Heart left ventricle (tissue), 16 donors: ENCODE results near the gene USP14. TPM values are rescaled to one million over a fixed set of nuclear protein-coding genes. Genes with fewer than 3 reads are reported as not detected.
A peak's percentile ranks its signal among the peaks of the same experiment; 100 is the strongest.

Experiments used
- ATAC-seq, 4 donors: fragments of 200-7000 bp; cut with Tn5 transposase; one replicate each; pipeline ENCODE4 v1.9.1; 2020 to 2022; ENCODE audit warnings: moderate library complexity in 4 of 4, mild to moderate bottlenecking in 3 of 4, moderate number of reproducible peaks in 1 of 4
- DNase-seq, 5 donors: peaks; one replicate each; pipeline ENCODE4 v3.0.0-alpha.2; 2020
- H3K27ac ChIP-seq, 12 donors: fragments of 200-600 bp; sonication (generic) in 4 of 12; one replicate each; pipeline versions ENCODE4 v1.5.0 to v1.8.0; 2016 to 2022; ENCODE audit warnings: mild to moderate bottlenecking in 2 of 12
- H3K27me3 ChIP-seq, 9 donors: fragments of 200-600 bp; sonication (generic) in 2 of 9; one replicate each; pipeline versions ENCODE4 v1.5.1 to v1.8.0; 2016 to 2022; ENCODE audit warnings: mild to moderate bottlenecking in 3 of 9
- H3K36me3 ChIP-seq, 9 donors: fragments of 200-600 bp; sonication (generic) in 2 of 9; one replicate each; pipeline versions ENCODE4 v1.5.0 to v1.8.0; 2018 to 2022; ENCODE audit warnings: mild to moderate bottlenecking in 2 of 9
- H3K4me1 ChIP-seq, 12 donors: fragments of 200-600 bp; sonication (generic) in 4 of 12; one replicate each; pipeline versions ENCODE4 v1.5.0 to v1.8.0; 2016 to 2022; ENCODE audit warnings: mild to moderate bottlenecking in 3 of 12
- H3K4me3 ChIP-seq, 12 donors: fragments of 200-600 bp; sonication (generic) in 4 of 12; one replicate each; pipeline versions ENCODE4 v1.5.0 to v1.8.0; 2017 to 2022; ENCODE audit warnings: mild to moderate bottlenecking in 9 of 12, moderate library complexity in 4 of 12
- H3K9me3 ChIP-seq, 12 donors: fragments of 200-600 bp; sonication (generic) in 4 of 12; one replicate each; pipeline versions ENCODE4 v1.5.0 to v1.8.0; 2016 to 2022; ENCODE audit warnings: mild to moderate bottlenecking in 1 of 12
- CTCF ChIP-seq, 12 donors: fragments of 200-600 bp; sonication (generic) in 4 of 12; IDR thresholded peaks; one replicate each; pipeline versions ENCODE4 v1.5.0 to v1.8.0; 2018 to 2022; ENCODE audit warnings: antibody characterized with exemption in 12 of 12, mild to moderate bottlenecking in 5 of 12
- POLR2A ChIP-seq, 2 donors: fragments of 450-650 bp; IDR thresholded peaks; one replicate each; pipeline ENCODE4 v1.6.1; 2017; ENCODE audit warnings: antibody characterized with exemption in 2 of 2, mild to moderate bottlenecking in 2 of 2, moderate library complexity in 2 of 2
- WGBS, 4 donors: extraction: QIAGEN DNeasy Blood & Tissue Kit in 2 of 4; methylation state at CpG; one replicate each; pipeline versions ENCODE4 v1.1.5 to v1.1.7; 2013 to 2018; 5-methylcytosine and 5-hydroxymethylcytosine counted together
- intact Hi-C, 10 donors: fragments of 100-400 bp; cut with DNase I; formaldehyde crosslinking; loops; one replicate each; pipeline versions ENCODE4 v1.11.1 to v1.14.2; 2022
- polyA plus RNA-seq, 2 donors: library from polyadenylated mRNA; stranded (reverse); fragments of 200-250 nt; gene quantifications; one replicate each; pipeline ENCODE4 v1.2.3, GENCODE V29; 2013
- total RNA-seq, 9 donors: library from RNA; depleted of rRNA in 2 of 9; stranded (reverse); fragments of >200 nt in 2 of 9; fragmentation: NEBNext Ultra II Directional in 3 of 9; extraction: Animal tissue kit (Norgen Biotek cat#: 25700) in 3 of 9; gene quantifications; one replicate each; pipeline versions ENCODE4 v1.1.0 to v1.2.4, GENCODE V29; 2016 to 2023
- donor health status: ischemic (EF 13 %, LVEDD 7.1; RV severe dilation, severe dysfunction).
- donor health status: healthy with polysubstance abuse.
- donor health status: DM: no; HTN: yes; CAD: no.
- donor health status: DM: no; HTN: no; CAD: no.
- donor health status: ischemic (EF 25% LVEDD 6.9; RV normal size, moderate dysfunction).
- donor health status: ischemic (EF 25% LVEDD 5.7; RV mildly dilated, moderate dysfunction).
- donor health status: healthy.
- donor health status: DM: yes; HTN: yes; CAD: no.
- donor health status: ischemic (EF 35%, LVEDD 5.7; RV mildly dilated, moderate dysfunction).
- donor health status: nonischemic (EF 11% LVEDD 7.7; RV severe dilation, severe dysfunction).
- donor health status: DM: yes; HTN: yes; CAD: no.
- donor health status: PGD.
- donor health status: ischemic (EF 29% LVEDD 5.4; RV normal size, mild dysfunction).
- donor health status: nonischemic (EF 23%, LVEDD 6.1; RV moderate dilation, normal function).

Gene USP14
- total and polyA plus RNA-seq, 11 donors, result 16.5 to 61.5 (median 47.7) TPM

- TF ChIP-seq CTCF (IDR thresholded peaks at IDR 0.05), result no peak
- TF ChIP-seq POLR2A (IDR thresholded peaks at IDR 0.05), result no peak
- 61 to 73% (median 63%) methylated on average over 7 of the region's 7 CpGs for WGBS, 4 donors
- ATAC-seq (no peak), DNase-seq (peak in 2 of 5 donors; percentile 29 to 32)
- Histone ChIP-seq H3K27me3 (peaks cover 0 to 7% (median 0%) of the 10 kb centered on the region in 9 donors), H3K27ac (no peak overlapping the region), H3K4me3 (no peak overlapping the region), H3K9me3 (no peaks in the 10 kb centered on the region), H3K4me1 (peaks cover 0 to 5% (median under 1%) of the 10 kb centered on the region in 12 donors), H3K36me3 (no peaks in the 10 kb centered on the region)
- intact Hi-C loops, result no loop called here
These were observed 4.2 kb upstream of the USP14 start for GRCh38 chr18:154151-154550.

GRCh38 chr18:155688-156087 lies 2.7 kb upstream of the USP14 start:
- no peak for ATAC-seq
- Histone ChIP-seq H3K9me3 (no peaks in the 10 kb centered on the region), H3K4me1 (peaks cover 0 to 19% (median 12%) of the 10 kb centered on the region in 12 donors), H3K27ac (no peak overlapping the region), H3K4me3 (no peak overlapping the region), H3K36me3 (no peaks in the 10 kb centered on the region), H3K27me3 (peaks cover 0 to 6% (median 0%) of the 10 kb centered on the region in 9 donors)
- TF ChIP-seq CTCF (IDR thresholded peaks at IDR 0.05) (no peak), POLR2A (IDR thresholded peaks at IDR 0.05) (no peak)
- DNase-seq, result no peak
- 80 to 87% (median 83%) methylated on average over 6 of the region's 6 CpGs for WGBS, 4 donors
- intact Hi-C loops, result loop anchor here in 3 of 10 donors (5.0 kb wide), 1 partner anchor 112 kb away; the partner anchor contains the start of gene THOC1 (in 3 of the 3)

GRCh38 chr18:156514-157230 lies 1.7 kb upstream of the USP14 start:
- Histone ChIP-seq H3K27ac (no peak overlapping the region), H3K27me3 (peaks cover 0 to 6% (median 0%) of the 10 kb centered on the region in 9 donors), H3K4me1 (peaks cover 0 to 27% (median 15%) of the 10 kb centered on the region in 12 donors), H3K4me3 (no peak overlapping the region), H3K9me3 (no peaks in the 10 kb centered on the region), H3K36me3 (no peaks in the 10 kb centered on the region)
- intact Hi-C loops, result loop anchor here in 3 of 10 donors (5.0 kb wide), 1 partner anchor 111 kb away; the partner anchor contains the start of gene THOC1 (in 3 of the 3)
- 92 to 95% (median 94%) methylated on average over 6 of the region's 6 CpGs for WGBS, 4 donors
- TF ChIP-seq CTCF (IDR thresholded peaks at IDR 0.05) (no peak), POLR2A (IDR thresholded peaks at IDR 0.05) (no peak)
- no peak for DNase-seq
- no peak for ATAC-seq

GRCh38 chr18:159037-159652 lies 788 bp downstream of the USP14 start:
- DNase-seq, result no peak
- no peaks in the 10 kb centered on the region for H3K9me3 ChIP-seq
- no peak for TF ChIP-seq POLR2A (IDR thresholded peaks at IDR 0.05)
- no peak for TF ChIP-seq CTCF (IDR thresholded peaks at IDR 0.05)
- intact Hi-C loops, result loop anchor here in 3 of 10 donors (5.0 kb wide), 1 partner anchor 108 kb away; the partner anchor contains the start of gene THOC1 (in 3 of the 3)
- ATAC-seq, result no peak
- 2 to 4% (median 3%) methylated on average over 23 of the region's 23 CpGs for WGBS, 4 donors
- peaks cover 0 to 27% (median 15%) of the 10 kb centered on the region in 12 donors for H3K4me1 ChIP-seq
- H3K27ac ChIP-seq, result peak overlapping the region in 11 of 12 donors; percentile 65 to 91 (median 84)
- H3K4me3 ChIP-seq, result peak overlapping the region; percentile 75 to 97 (median 87)
- H3K36me3 ChIP-seq, result peaks cover 0 to 16% (median 11%) of the 10 kb centered on the region in 9 donors
- no peaks in the 10 kb centered on the region for H3K27me3 ChIP-seq
